ENCODE results near the gene IPMK.

IPMK gene

DNA sequence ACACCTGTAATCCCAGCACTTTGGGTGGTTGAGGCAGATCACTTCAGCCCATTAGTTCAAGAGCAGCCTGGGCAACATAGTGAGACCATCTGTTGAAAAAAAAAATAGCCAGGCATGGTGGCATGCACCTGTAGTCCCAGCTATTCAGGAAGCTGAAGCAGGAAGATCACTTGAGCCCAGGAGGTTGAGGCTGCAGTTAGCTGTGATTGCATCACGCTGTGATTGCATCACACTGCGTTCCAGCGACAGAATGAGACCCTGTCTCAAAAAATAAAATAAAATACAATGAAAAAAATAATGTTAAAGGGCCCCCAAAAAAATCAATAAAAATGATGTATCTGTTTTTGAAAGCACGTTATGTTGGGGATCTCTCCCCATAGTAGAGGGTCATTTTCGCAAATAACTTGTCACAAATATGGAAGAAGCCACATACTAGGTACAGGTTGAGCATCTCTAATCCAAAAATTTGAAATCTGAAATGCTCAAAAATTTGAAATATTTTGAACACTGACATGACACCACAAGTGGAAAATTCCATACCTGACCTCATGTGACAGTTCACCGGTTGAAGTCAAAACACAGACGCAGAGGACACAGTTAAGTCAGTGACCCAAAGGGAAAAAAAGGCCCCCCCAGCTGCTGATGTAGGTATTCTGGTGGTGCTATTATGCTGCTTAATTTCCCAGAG is 10.7 kb upstream of the IPMK start:
- Histone ChIP-seq H3K9me2 (replicated peaks; ENCODE audit: insufficient read depth, low read length) (no peaks in the 10 kb centered on the region), H3K9ac (ENCODE audit: low read length) (no peak overlapping the region), H3K9me3 (ENCODE audit: insufficient read depth, low read length) (no peaks in the 10 kb centered on the region), H3K27ac (ENCODE audit: low read depth, low read length) (no peak overlapping the region), H3K36me3 (ENCODE audit: low read length) (peaks cover 32% of the 10 kb centered on the region), H3F3A (ENCODE audit: insufficient read depth) (no peaks in the 10 kb centered on the region), H3K4me3 (ENCODE audit: insufficient read depth, low read length, poor library complexity, severe bottlenecking) (no peak overlapping the region), H4K20me1 (ENCODE audit: low read depth, low read length) (peaks cover 6% of the 10 kb centered on the region; the same call in 1 of the 2 replicates), H3K4me2 (ENCODE audit: low read depth, low read length, poor library complexity, severe bottlenecking) (no peak overlapping the region), H3K79me2 (ENCODE audit: insufficient read depth, low read length) (peaks cover 73% of the 10 kb centered on the region), H3K27me3 (ENCODE audit: low read length) (no peaks in the 10 kb centered on the region), H2AFZ (ENCODE audit: low read depth, low read length, severe bottlenecking) (no peak overlapping the region)
- TF ChIP-seq, protein P1, sequence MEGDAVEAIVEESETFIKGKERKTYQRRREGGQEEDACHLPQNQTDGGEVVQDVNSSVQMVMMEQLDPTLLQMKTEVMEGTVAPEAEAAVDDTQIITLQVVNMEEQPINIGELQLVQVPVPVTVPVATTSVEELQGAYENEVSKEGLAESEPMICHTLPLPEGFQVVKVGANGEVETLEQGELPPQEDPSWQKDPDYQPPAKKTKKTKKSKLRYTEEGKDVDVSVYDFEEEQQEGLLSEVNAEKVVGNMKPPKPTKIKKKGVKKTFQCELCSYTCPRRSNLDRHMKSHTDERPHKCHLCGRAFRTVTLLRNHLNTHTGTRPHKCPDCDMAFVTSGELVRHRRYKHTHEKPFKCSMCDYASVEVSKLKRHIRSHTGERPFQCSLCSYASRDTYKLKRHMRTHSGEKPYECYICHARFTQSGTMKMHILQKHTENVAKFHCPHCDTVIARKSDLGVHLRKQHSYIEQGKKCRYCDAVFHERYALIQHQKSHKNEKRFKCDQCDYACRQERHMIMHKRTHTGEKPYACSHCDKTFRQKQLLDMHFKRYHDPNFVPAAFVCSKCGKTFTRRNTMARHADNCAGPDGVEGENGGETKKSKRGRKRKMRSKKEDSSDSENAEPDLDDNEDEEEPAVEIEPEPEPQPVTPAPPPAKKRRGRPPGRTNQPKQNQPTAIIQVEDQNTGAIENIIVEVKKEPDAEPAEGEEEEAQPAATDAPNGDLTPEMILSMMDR (IDR thresholded peaks at IDR 0.05; ENCODE audit: insufficient read depth, low read length, poor library complexity, severe bottlenecking): no peak
- no peak for TF ChIP-seq EZH2phosphoT487 (conservative IDR thresholded peaks at IDR 0.05; ENCODE audit: low read length)

DNA sequence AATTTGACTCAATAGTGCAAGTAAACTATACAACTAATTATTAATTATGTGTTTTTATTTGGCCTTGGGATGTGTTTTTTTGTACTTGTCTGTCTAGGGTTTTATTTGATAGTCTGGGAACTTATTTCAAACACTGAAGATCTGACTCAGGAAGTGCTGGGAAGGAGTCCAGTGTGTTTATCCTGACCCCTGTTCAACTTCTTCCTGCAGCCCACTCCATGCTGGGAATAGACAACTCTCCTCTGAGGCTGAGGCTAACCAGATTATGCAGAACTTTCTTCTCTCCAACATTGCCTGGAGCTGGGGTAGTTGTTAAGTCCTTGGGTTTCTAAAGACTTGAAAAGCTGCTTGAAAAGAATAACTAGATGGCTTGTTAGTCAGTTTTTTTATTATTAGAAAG is 8.2 kb upstream of the IPMK start:
- Histone ChIP-seq H2AFZ (ENCODE audit: low read depth, low read length, severe bottlenecking) (no peak overlapping the region), H3K79me2 (ENCODE audit: insufficient read depth, low read length) (peaks cover 87% of the 10 kb centered on the region), H3K9me2 (replicated peaks; ENCODE audit: insufficient read depth, low read length) (no peaks in the 10 kb centered on the region), H3K9ac (ENCODE audit: low read length) (no peak overlapping the region), H4K20me1 (ENCODE audit: low read depth, low read length) (peaks cover 10% of the 10 kb centered on the region; the same call in 1 of the 2 replicates), H3F3A (ENCODE audit: insufficient read depth) (no peaks in the 10 kb centered on the region), H3K4me2 (ENCODE audit: low read depth, low read length, poor library complexity, severe bottlenecking) (no peak overlapping the region), H3K9me3 (ENCODE audit: insufficient read depth, low read length) (no peaks in the 10 kb centered on the region), H3K36me3 (ENCODE audit: low read length) (peaks cover 24% of the 10 kb centered on the region; the same call in 1 of the 2 replicates), H3K27me3 (ENCODE audit: low read length) (no peaks in the 10 kb centered on the region), H3K4me3 (ENCODE audit: insufficient read depth, low read length, poor library complexity, severe bottlenecking) (no peak overlapping the region), H3K27ac (ENCODE audit: low read depth, low read length) (no peak overlapping the region)
- TF ChIP-seq, protein P1 (IDR thresholded peaks at IDR 0.05; ENCODE audit: insufficient read depth, low read length, poor library complexity, severe bottlenecking): no peak
- TF ChIP-seq EZH2phosphoT487 (conservative IDR thresholded peaks at IDR 0.05; ENCODE audit: low read length): no peak

DNA sequence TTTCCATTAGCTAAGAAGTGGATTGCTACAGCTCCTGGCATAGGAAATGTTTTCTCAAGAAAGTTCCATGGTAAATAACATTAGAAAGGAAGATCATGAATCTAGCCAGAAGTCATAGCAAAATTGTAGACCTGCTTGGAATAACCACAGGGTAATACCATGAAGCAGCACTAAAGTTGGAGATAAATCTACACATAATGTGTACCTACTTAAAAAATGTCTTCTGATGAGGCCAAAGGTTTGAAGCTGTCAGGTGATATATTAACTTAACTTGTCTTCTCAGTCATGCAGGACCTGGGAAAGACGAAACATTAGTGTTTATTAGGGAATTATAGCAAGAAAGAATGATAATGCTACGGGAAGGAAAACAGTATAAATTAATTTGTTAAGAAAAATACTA is 7.6 kb upstream of the IPMK start:
- Histone ChIP-seq H3K27me3 (ENCODE audit: low read length) (no peaks in the 10 kb centered on the region), H4K20me1 (ENCODE audit: low read depth, low read length) (peaks cover 10% of the 10 kb centered on the region; the same call in 1 of the 2 replicates), H2AFZ (ENCODE audit: low read depth, low read length, severe bottlenecking) (no peak overlapping the region), H3K9ac (ENCODE audit: low read length) (no peak overlapping the region), H3K79me2 (ENCODE audit: insufficient read depth, low read length) (peaks cover 87% of the 10 kb centered on the region), H3K9me3 (ENCODE audit: insufficient read depth, low read length) (no peaks in the 10 kb centered on the region), H3K4me2 (ENCODE audit: low read depth, low read length, poor library complexity, severe bottlenecking) (no peak overlapping the region), H3K9me2 (replicated peaks; ENCODE audit: insufficient read depth, low read length) (no peaks in the 10 kb centered on the region), H3K27ac (ENCODE audit: low read depth, low read length) (no peak overlapping the region), H3F3A (ENCODE audit: insufficient read depth) (no peaks in the 10 kb centered on the region), H3K36me3 (ENCODE audit: low read length) (peaks cover 24% of the 10 kb centered on the region; the same call in 1 of the 2 replicates), H3K4me3 (ENCODE audit: insufficient read depth, low read length, poor library complexity, severe bottlenecking) (no peak overlapping the region)
- TF ChIP-seq EZH2phosphoT487 (conservative IDR thresholded peaks at IDR 0.05; ENCODE audit: low read length): no peak
- TF ChIP-seq, protein P1 (IDR thresholded peaks at IDR 0.05; ENCODE audit: insufficient read depth, low read length, poor library complexity, severe bottlenecking): no peak
